ENCODE data around the gene SYNRG. TPM values are rescaled to one million over a fixed set of nuclear protein-coding genes. Genes with fewer than 3 reads are reported as not detected.

Gene SYNRG
- total and polyA plus RNA-seq, 4 donors = 5.0 to 43.5 (median 20.1) TPM

- Histone ChIP-seq H3K27me3 (ENCODE audit: control insufficient read depth in 1 of 2, insufficient read depth in 2 of 2, low read length in 1 of 2) (no peaks in the 10 kb centered on the region), H3K4me1 (ENCODE audit: control insufficient read depth in 1 of 2, insufficient read depth in 2 of 2, low read length in 2 of 2) (no peaks in the 10 kb centered on the region), H3K27ac (ENCODE audit: low read depth in 1 of 2, low read length in 2 of 2) (no peak overlapping the region), H3K36me3 (ENCODE audit: control insufficient read depth in 1 of 2, insufficient read depth in 2 of 2, low read length in 1 of 2) (no peaks in the 10 kb centered on the region), H3K4me3 (ENCODE audit: low read length in 2 of 2) (no peak overlapping the region), H3K9me3 (ENCODE audit: control insufficient read depth, low read length) (no peaks in the 10 kb centered on the region)
- DNase-seq (no peak), ATAC-seq (ENCODE audit: low FRiP score) (no peak)
- intact Hi-C loops (cut with DNase I) = loop anchor here in 1 of 2 donors (5.0 kb wide), 1 partner anchor 86 kb away; the partner anchor contains the start of genes ACACA and TADA2A
- 81 to 84% methylated on average over 2 of the region's 2 CpGs for WGBS, 2 donors
Measured at GRCh38 chr17:37493249-37494027, 115.8 kb downstream of the SYNRG start.

GRCh38 chr17:37492167-37492566 is 117.1 kb downstream of the SYNRG start:
- WGBS, 2 donors = 77 to 79% methylated on average over 4 of the region's 4 CpGs
- H3K4me1 ChIP-seq (ENCODE audit: control insufficient read depth in 1 of 2, insufficient read depth in 2 of 2, low read length in 2 of 2) = peaks cover 0 to 2% of the 10 kb centered on the region in 2 donors
- DNase-seq (no peak), ATAC-seq (ENCODE audit: low FRiP score) (no peak)
- intact Hi-C loops (cut with DNase I) = loop anchor here in 1 of 2 donors (5.0 kb wide), 1 partner anchor 85 kb away; the partner anchor contains the start of genes ACACA and TADA2A
- H3K27ac ChIP-seq (ENCODE audit: low read depth in 1 of 2, low read length in 2 of 2) = no peak overlapping the region
- H3K27me3 ChIP-seq (ENCODE audit: control insufficient read depth in 1 of 2, insufficient read depth in 2 of 2, low read length in 1 of 2) = no peaks in the 10 kb centered on the region
- no peaks in the 10 kb centered on the region for H3K9me3 ChIP-seq (ENCODE audit: control insufficient read depth, low read length)
- H3K4me3 ChIP-seq (ENCODE audit: low read length in 2 of 2) = no peak overlapping the region
- H3K36me3 ChIP-seq (ENCODE audit: control insufficient read depth in 1 of 2, insufficient read depth in 2 of 2, low read length in 1 of 2) = no peaks in the 10 kb centered on the region

GRCh38 chr17:37490638-37491614 is 118.3 kb downstream of the SYNRG start:
- Histone ChIP-seq H3K4me1 (ENCODE audit: control insufficient read depth in 1 of 2, insufficient read depth in 2 of 2, low read length in 2 of 2) (peaks cover 0 to 2% of the 10 kb centered on the region in 2 donors), H3K9me3 (ENCODE audit: control insufficient read depth, low read length) (no peaks in the 10 kb centered on the region), H3K36me3 (ENCODE audit: control insufficient read depth in 1 of 2, insufficient read depth in 2 of 2, low read length in 1 of 2) (no peaks in the 10 kb centered on the region), H3K27me3 (ENCODE audit: control insufficient read depth in 1 of 2, insufficient read depth in 2 of 2, low read length in 1 of 2) (no peaks in the 10 kb centered on the region), H3K4me3 (ENCODE audit: low read length in 2 of 2) (peak overlapping the region in 1 of 2 donors; percentile 70), H3K27ac (ENCODE audit: low read depth in 1 of 2, low read length in 2 of 2) (peak overlapping the region in 1 of 2 donors; percentile 48)
- ATAC-seq (ENCODE audit: low FRiP score) (no peak), DNase-seq (peak; percentile 65 to 80)
- intact Hi-C loops (cut with DNase I) = loop anchor here in 1 of 2 donors (5.0 kb wide), 1 partner anchor 84 kb away; the partner anchor contains the start of genes ACACA and TADA2A
- WGBS, 2 donors = 18% methylated on average over 24 of the region's 24 CpGs

- no peaks in the 10 kb centered on the region for H3K27me3 ChIP-seq (ENCODE audit: control insufficient read depth in 1 of 2, insufficient read depth in 2 of 2, low read length in 1 of 2)
- DNase-seq = peak; percentile 74 to 90
- intact Hi-C loops (cut with DNase I) = loop anchor here in 1 of 2 donors (5.0 kb wide), 1 partner anchor 83 kb away; the partner anchor contains the start of genes ACACA and TADA2A
- 0 to 1% methylated on average over 50 to 56 of the region's 56 CpGs for WGBS, 2 donors
- no peaks in the 10 kb centered on the region for H3K36me3 ChIP-seq (ENCODE audit: control insufficient read depth in 1 of 2, insufficient read depth in 2 of 2, low read length in 1 of 2)
- peak overlapping the region in 1 of 2 donors; percentile 58 for H3K27ac ChIP-seq (ENCODE audit: low read depth in 1 of 2, low read length in 2 of 2)
- peak overlapping the region; percentile 62 to 70 for H3K4me3 ChIP-seq (ENCODE audit: low read length in 2 of 2)
- peak; percentile 66 for ATAC-seq (ENCODE audit: low FRiP score)
- peaks cover 0 to 2% of the 10 kb centered on the region in 2 donors for H3K4me1 ChIP-seq (ENCODE audit: control insufficient read depth in 1 of 2, insufficient read depth in 2 of 2, low read length in 2 of 2)
- no peaks in the 10 kb centered on the region for H3K9me3 ChIP-seq (ENCODE audit: control insufficient read depth, low read length)
Measured at GRCh38 chr17:37490022-37490587, 119.1 kb downstream of the SYNRG start.

GRCh38 chr17:37489197-37490001 is 119.8 kb downstream of the SYNRG start, which contains the start of gene DUSP14:
TSS of gene DUSP14 (plus strand) at chr17:37489891. CDS start at chr17:37512273, 22,382 bp downstream.
- no peaks in the 10 kb centered on the region for H3K27me3 ChIP-seq (ENCODE audit: control insufficient read depth in 1 of 2, insufficient read depth in 2 of 2, low read length in 1 of 2)
- peak within 1 kb of the TSS; percentile 70 to 92 for H3K4me3 ChIP-seq (ENCODE audit: low read length in 2 of 2)
- peaks cover 0 to 2% of the 10 kb centered on the region in 2 donors for H3K4me1 ChIP-seq (ENCODE audit: control insufficient read depth in 1 of 2, insufficient read depth in 2 of 2, low read length in 2 of 2)
- H3K27ac ChIP-seq (ENCODE audit: low read depth in 1 of 2, low read length in 2 of 2) = peak within 1 kb of the TSS in 1 of 2 donors; percentile 58
- no peaks in the 10 kb centered on the region for H3K36me3 ChIP-seq (ENCODE audit: control insufficient read depth in 1 of 2, insufficient read depth in 2 of 2, low read length in 1 of 2)
- DNase-seq = peak; percentile 77 to 94
- 0 to 1% methylated on average over 43 to 100 of the region's 100 CpGs for WGBS, 2 donors
- H3K9me3 ChIP-seq (ENCODE audit: control insufficient read depth, low read length) = no peaks in the 10 kb centered on the region
- intact Hi-C loops (cut with DNase I) = loop anchor here (2.0 to 5.0 kb wide), 2 partner anchors 82 to 119 kb away; partner anchors contain the start of genes ACACA (in 2 of the 2), TADA2A (in 2 of the 2) and SYNRG (in 1 of the 2)
- ATAC-seq (ENCODE audit: low FRiP score) = peak; percentile 91

GRCh38 chr17:37488607-37489196 is 120.5 kb downstream of the SYNRG start:
- DNase-seq (peak; percentile 87 to 93), ATAC-seq (ENCODE audit: low FRiP score) (peak; percentile 82)
- H3K4me3 ChIP-seq (ENCODE audit: low read length in 2 of 2) = peak overlapping the region; percentile 70 to 92
- H3K4me1 ChIP-seq (ENCODE audit: control insufficient read depth in 1 of 2, insufficient read depth in 2 of 2, low read length in 2 of 2) = peaks cover 0 to 2% of the 10 kb centered on the region in 2 donors
- WGBS, 2 donors = 0 to 1% methylated on average over 25 of the region's 25 CpGs
- no peaks in the 10 kb centered on the region for H3K36me3 ChIP-seq (ENCODE audit: control insufficient read depth in 1 of 2, insufficient read depth in 2 of 2, low read length in 1 of 2)
- no peaks in the 10 kb centered on the region for H3K27me3 ChIP-seq (ENCODE audit: control insufficient read depth in 1 of 2, insufficient read depth in 2 of 2, low read length in 1 of 2)
- H3K9me3 ChIP-seq (ENCODE audit: control insufficient read depth, low read length) = no peaks in the 10 kb centered on the region
- intact Hi-C loops (cut with DNase I) = loop anchor here in 1 of 2 donors (2.0 to 5.0 kb wide), 2 partner anchors 81 to 120 kb away; partner anchors contain the start of genes ACACA, SYNRG and TADA2A
- H3K27ac ChIP-seq (ENCODE audit: low read depth in 1 of 2, low read length in 2 of 2) = peak overlapping the region in 1 of 2 donors; percentile 43

- intact Hi-C loops (cut with DNase I) = loop anchor here in 1 of 2 donors (2.0 to 5.0 kb wide), 2 partner anchors 81 to 121 kb away; partner anchors contain the start of genes ACACA, SYNRG and TADA2A
Measured at GRCh38 chr17:37488009-37488604, 121.1 kb downstream of the SYNRG start.

More at GRCh38 chr17:37488009-37488604, 121.1 kb downstream of the SYNRG start:
- Histone ChIP-seq H3K4me3 (ENCODE audit: low read length in 2 of 2) (no peak overlapping the region), H3K36me3 (ENCODE audit: control insufficient read depth in 1 of 2, insufficient read depth in 2 of 2, low read length in 1 of 2) (no peaks in the 10 kb centered on the region), H3K9me3 (ENCODE audit: control insufficient read depth, low read length) (no peaks in the 10 kb centered on the region), H3K4me1 (ENCODE audit: control insufficient read depth in 1 of 2, insufficient read depth in 2 of 2, low read length in 2 of 2) (peaks cover 0 to 2% of the 10 kb centered on the region in 2 donors), H3K27ac (ENCODE audit: low read depth in 1 of 2, low read length in 2 of 2) (no peak overlapping the region), H3K27me3 (ENCODE audit: control insufficient read depth in 1 of 2, insufficient read depth in 2 of 2, low read length in 1 of 2) (no peaks in the 10 kb centered on the region)
- ATAC-seq (ENCODE audit: low FRiP score) = peak; percentile 31
- no peak for DNase-seq
- 26 to 29% methylated on average over 7 of the region's 7 CpGs for WGBS, 2 donors

Data from aorta (tissue), 5 donors.